HG03432 (cell line): ENCODE results near the gene STAT4.
A peak's percentile ranks its signal among the peaks of the same experiment; 100 is the strongest.

Source experiments
- ATAC-seq: cut with Tn5 transposase; IDR thresholded peaks from one replicate; pipeline ENCODE4 v1.9.1; 2021; ENCODE audit warnings: mild to moderate bottlenecking, moderate library complexity; ENCODE audit not compliant: unreplicated experiment

Gene STAT4

DNA sequence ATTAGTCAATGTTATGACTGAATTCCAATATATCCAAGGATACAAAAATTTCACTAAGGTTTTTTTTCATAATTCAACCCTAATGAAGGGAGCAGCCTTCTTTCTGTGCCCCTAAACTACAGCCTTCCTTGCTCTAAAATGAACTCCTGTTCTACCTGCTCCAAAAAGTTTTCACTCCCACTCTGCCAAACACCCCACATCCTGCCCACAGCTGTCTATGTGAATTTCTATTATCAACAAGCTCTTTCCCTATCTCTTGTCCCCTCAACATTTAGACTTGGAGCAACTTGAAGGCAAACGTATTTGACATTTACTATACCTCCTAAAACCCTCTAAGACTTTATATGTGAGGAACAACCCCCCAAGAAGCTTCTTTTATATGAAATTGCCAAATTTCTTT lies 2.5 kb downstream of the STAT4 start:
- no peak for ATAC-seq

- no peak for ATAC-seq
These were observed 4.9 kb downstream of the STAT4 start for GRCh38 chr2:191145769-191146471.

DNA sequence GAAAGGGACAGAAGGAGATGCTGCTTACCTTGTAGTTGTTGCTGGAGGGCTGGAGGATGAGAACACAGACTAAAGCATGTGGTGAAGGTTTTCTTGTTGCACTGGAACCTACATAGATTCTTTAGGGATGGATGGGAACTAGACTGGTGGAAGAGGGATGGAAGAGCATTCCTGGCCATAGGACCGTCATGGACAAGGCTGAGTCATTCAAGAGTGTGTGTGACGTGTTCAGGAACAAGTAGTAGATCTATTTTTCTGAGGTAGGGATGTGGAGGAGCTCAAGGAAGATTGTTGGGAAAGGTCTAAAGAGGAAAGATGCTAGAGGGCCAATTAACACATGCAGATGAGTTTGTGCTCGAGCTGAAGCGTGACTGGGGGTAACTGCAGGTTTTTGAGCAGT lies 6.6 kb downstream of the STAT4 start:
- no peak for ATAC-seq

- no peak for ATAC-seq
These were observed 7.0 kb downstream of the STAT4 start for GRCh38 chr2:191143791-191144190.

DNA sequence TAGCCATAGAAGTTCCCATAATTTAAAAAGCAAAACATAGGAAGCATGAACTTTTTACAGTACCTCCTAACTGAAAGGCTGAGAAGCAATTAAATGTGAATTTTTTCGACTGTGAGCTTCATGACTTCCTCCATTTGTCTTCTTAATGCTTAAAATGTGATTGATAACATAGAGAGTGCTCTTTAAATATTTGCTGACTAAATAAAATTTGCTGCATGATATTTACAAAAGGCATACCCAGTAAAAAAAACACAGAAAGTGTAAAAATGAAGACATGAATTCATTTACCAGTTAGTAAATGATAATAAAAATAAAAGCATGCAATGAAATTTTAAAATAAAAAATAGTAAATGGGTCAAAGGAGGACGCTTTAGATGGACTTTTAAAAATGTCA lies 21.9 kb downstream of the STAT4 start:
- ATAC-seq: no peak

DNA sequence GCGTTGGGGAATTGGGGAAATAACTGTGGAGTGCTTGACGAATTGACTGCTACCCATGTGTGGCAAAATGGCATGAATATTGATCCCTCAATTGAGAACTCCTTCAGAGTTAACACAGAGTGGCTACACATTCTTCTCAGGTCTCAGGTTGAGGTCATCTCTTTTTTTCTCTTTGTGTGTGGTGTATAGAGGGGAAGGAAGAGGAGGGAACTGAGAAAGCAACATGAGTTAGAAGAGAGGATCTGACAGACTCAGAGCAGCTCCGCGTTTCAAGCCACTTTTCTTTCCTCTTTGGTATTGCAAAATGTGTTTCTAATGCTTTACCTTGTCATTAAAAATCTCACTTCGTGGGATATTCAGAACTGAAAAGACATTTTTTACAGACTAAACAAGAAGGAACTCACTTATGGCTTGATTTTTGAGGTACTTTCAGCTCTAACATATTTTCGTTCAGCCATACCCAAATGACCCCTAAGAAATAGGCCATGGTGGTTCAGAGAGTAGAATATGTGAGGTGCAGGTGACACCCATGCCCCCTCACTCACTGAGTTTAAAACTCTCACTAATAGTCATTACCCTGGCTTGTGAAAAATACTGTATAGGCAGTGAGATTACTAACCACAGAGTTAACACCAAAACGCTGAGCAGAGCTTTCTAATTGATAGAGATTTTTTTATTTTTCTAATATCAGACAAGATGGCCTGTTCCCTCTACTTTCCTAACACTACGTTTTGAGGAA lies 22.5 kb downstream of the STAT4 start:
- peak; percentile 89 for ATAC-seq

DNA sequence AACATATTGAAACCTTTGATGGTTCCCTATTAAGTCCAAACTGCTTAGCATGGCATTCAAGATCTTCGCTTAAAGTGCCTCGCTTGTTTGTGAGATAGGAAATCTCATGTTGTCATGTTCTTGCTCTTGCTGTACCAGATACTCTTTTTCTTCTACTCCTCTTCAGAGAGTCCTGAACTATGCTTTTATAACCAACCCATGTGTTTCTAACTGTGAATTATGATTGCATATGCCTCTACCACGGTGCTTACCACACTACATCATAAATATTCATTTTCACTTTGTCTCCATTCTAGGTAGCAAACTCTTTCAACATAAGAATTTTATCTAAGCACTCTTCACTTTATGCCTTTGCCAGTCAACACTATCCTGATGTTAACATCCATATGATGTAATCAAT lies 23.6 kb downstream of the STAT4 start:
- no peak for ATAC-seq

DNA sequence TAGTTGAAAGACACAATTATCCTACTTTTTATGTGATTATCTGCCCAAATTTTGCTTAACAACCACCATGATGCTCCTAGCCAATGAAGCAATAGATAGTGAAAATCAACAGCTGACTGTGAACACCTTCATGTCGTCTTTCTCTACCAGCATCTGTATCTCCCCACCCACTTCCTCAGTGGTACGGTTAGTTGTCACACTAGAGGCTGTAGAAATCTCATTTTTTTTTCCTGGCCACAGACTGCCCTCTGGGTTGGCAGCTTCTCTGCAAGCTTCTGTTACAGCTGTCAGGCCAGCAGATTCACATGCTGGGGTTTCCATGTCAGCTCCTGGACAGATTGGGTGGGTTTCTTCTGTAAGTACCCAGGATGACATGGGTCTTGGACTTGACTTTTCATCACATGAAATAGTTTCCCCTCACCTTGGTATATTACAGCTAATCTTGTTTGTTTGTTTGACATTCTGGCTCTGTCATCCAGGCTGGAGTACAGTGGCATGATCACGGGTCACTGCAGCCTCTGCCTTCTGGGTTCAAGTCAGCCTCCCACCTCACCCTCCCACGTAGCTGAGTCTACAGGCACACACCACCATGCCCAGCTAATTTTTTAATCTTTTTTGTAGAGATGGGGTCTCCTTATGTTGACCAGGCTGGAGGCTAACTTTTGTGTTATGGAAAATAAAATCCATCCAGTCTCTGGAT lies 24.3 kb downstream of the STAT4 start:
- no peak for ATAC-seq

DNA sequence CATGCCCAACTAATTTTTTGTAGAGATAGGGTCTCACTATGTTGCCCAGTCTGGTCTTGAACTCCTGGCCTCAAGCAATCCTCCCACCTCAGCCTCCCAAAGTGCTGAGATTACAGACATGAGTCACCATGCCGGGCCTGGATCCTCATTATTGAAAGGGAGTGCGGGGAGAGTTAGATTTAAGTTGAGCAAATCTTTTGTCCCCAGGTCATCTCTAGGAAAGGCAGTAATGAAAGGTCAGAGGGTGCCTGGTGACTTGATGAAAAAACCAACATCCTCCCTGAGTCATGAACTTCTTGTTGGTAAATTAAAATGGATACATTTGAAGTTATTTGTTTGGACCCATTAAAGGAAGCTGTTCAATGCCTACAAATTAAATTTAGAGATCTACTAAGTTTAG lies 25.1 kb downstream of the STAT4 start:
- ATAC-seq: no peak

DNA sequence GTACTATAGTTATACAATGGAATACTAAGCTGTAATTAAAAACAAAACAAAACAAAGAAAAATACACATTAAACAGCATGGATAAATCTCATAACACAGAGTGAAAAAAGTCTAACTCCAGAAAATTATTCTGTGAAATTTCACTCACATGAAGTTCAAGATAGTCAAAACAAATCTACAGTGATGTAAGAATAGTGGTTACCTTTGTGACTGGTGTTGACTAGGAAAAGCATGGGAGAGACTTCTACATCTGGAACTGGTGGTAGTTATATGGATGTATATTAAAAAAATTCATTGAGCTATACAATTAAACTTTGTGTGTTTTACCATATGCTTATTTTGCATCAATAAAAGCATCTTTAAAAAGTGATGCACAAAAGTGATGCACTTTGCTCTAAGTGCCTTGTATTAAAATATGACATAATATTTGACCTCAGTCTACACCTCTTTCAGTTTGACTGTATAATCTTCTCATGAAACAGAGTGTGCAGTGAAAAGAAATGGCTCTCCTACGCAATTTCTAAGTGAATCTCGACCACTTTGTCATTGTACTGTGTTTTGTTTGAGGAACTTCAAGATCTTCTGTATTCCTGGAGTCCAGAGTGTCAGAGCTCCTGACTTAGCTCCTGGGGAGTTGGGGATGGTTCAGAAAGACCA lies 28.0 kb downstream of the STAT4 start:
- ATAC-seq: peak; percentile 89

DNA sequence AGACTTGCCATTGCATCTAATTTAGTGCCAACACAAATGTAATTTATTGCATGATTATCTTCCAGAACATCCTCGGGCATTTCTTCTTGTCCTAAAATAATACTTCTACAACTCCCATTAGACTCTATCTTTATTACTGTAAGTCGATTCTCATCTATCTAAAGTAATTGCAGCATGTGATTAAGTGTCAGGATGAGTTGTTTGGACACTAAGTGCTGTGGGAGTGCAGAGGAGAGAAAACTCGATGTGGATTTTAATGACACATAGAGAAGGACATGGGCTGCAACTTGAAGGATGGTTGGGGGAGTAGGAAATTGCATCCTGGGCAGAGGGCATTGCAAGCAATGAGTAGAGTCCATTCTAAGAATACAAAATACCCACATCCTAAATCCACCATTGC lies 33.5 kb downstream of the STAT4 start:
- ATAC-seq: no peak

- peak; percentile 43 for ATAC-seq
These were observed 35.0 kb downstream of the STAT4 start for GRCh38 chr2:191115804-191116203.

DNA sequence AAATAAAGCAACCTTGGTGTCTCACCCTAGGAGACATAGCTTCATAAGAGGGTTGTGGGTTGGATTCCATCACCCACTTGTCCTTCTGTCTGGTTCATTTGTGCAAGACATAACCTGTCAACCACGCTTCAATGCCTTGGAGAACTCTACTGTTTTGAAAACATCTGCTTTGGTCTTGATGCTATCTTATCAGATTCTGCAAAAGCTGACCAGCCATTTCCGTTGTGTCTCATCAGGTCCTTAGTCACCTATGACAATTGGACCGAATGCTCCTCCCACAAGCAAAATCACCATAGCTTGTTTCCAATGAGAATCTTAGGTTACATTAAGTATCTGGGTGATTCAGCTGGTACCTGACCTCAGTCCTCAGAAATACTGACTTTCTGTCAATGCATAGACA lies 35.4 kb downstream of the STAT4 start:
- ATAC-seq: peak; percentile 67

- ATAC-seq: peak; percentile 83
These were observed 36.3 kb downstream of the STAT4 start for GRCh38 chr2:191114403-191114886.

- no peak for ATAC-seq
These were observed 37.0 kb downstream of the STAT4 start for GRCh38 chr2:191113761-191114160.

DNA sequence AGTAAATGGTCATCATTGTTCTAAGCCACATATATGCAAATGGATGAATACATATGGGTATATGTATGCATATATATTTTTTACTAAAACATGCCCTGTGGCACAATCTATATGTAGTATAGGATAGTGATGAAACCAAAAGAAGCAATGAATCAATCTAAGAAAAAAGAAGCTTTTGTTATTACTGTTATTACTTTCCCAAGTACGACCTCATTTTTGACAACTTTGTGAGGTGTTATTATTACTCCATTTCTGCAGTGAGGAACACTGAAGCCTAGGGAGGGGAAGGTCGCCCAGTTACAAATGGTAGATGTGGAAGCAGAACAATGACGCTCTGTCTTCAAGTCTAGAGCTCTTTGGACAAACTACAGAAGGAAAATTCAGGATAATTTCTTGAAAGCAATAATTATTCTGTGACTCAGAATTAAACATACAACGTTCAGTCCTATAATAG lies 38.3 kb downstream of the STAT4 start:
- no peak for ATAC-seq

DNA sequence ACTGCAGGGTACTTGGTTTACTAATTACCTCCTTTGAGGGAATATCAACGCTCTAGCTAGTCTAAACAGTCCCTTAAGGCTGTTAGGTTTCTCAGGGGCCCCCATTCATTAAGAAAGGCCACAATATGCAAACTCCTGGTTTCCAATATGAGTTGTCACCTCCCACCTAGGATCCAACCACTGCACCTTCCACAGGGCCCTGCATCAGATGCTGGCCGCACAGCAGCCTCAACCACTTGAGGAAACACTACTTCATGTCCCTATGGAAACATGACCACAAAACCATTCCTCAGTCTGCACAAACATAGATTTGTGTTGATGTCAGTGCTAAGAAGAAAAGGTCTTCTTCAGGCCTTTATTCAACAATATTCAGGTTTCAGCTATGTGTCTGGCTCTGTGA lies 40.9 kb downstream of the STAT4 start:
- ATAC-seq: peak; percentile 30

DNA sequence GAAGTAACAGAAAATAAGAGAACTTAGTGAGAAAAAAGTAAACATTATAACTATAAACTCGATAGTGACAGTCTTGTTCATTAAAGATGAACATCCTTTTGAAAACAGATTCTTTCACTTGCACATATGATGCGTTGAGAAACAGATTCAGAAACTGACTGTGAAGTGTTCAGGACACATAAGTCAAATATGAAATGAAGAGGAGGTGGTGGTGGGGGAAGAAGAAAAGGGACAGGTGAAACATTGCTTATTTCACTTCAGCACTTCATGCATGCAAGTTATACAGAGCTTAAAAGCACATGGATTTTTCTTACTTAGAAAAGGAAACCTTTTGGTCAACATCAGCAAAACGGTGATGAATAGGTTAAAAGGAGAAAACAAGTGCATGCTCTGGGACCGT lies 42.5 kb downstream of the STAT4 start:
- no peak for ATAC-seq

DNA sequence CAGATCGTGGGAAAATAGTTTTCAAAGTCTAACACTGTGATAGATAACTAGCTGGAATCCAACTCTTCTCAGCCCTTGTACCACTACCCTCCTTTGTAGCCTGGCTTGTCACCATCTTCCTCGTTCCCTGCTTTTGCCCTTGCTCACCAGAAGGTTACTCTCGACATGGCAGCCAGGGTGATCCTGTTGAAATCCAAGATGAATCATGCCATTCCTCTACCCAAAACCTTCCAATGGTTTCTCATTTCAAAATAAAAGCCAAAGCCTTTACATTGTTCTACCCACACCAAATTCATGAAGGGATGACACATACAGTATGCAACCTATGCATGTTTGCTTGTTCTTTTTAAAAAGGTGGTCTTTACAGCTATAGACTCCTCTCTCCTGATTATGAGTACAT lies 45.7 kb downstream of the STAT4 start:
- ATAC-seq: no peak

DNA sequence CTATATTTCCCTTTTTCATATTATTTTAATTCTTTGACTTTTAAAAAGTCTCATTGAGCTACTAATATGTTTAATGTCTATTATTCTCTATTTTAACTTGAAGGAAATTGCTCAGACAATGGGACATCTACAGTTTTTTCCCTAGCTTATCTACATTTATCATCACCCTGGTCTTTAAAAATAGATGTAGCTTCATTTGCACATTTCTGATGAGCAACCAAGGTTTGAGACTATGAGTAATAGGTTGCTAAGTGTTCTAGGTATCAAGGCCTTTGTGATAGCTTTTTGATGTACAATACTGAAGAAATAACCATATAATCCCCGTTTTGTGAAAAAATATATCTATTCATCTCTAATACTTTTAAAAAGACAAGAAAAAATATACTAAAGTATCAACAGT lies 47.0 kb downstream of the STAT4 start:
- ATAC-seq: no peak

DNA sequence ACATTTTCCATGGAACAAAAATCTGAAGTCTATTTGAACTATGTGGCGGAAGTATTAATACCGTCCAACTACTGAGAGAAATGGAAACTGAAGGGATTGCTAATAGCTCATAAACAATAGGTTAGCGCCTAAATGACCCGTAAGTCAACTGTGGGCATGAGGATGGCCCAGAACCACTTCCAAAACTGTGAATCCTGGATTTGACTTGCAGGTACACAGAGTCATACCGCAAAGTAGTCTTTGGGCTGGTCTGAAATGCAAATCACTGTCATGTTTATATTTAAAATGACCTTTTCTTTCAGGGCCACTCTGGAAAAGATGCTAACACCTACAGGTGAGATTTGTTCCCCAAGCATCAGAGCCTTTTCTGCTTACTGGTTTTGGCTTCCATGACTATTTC lies 50.6 kb downstream of the STAT4 start:
- ATAC-seq: no peak
